ENCODE measurements around the gene ZC3H18.

ZC3H18 gene

GRCh38 chr16:88624977-88625576 lies 54.9 kb downstream of the ZC3H18 start:
- no peak for DNase-seq (ENCODE audit: low read depth)

- DNase-seq (ENCODE audit: low read depth) = no peak
Observed at GRCh38 chr16:88626646-88627045, 56.4 kb downstream of the ZC3H18 start.

GRCh38 chr16:88627531-88628411 lies 57.6 kb downstream of the ZC3H18 start:
- DNase-seq (ENCODE audit: low read depth) = no peak

GRCh38 chr16:88628512-88628974 lies 58.3 kb downstream of the ZC3H18 start:
- DNase-seq (ENCODE audit: low read depth) = peak; percentile 17

- no peak for DNase-seq (ENCODE audit: low read depth)
Observed at GRCh38 chr16:88629835-88630234, 59.6 kb downstream of the ZC3H18 start.

GRCh38 chr16:88630433-88630832 lies 60.2 kb downstream of the ZC3H18 start:
- DNase-seq (ENCODE audit: low read depth) = no peak

- DNase-seq (ENCODE audit: low read depth) = no peak
Observed at GRCh38 chr16:88630941-88631340, 60.7 kb downstream of the ZC3H18 start.

GRCh38 chr16:88631384-88631783 lies 61.2 kb downstream of the ZC3H18 start:
- no peak for DNase-seq (ENCODE audit: low read depth)

GRCh38 chr16:88631920-88632586 lies 61.9 kb downstream of the ZC3H18 start:
- DNase-seq (ENCODE audit: low read depth) = no peak

GRCh38 chr16:88632587-88632930 lies 62.4 kb downstream of the ZC3H18 start:
- no peak for DNase-seq (ENCODE audit: low read depth)

GRCh38 chr16:88633684-88634140 lies 63.5 kb downstream of the ZC3H18 start:
- peak; percentile 34 for DNase-seq (ENCODE audit: low read depth)

GRCh38 chr16:88634141-88634993 lies 64.2 kb downstream of the ZC3H18 start:
- DNase-seq (ENCODE audit: low read depth) = peak; percentile 66

- DNase-seq (ENCODE audit: low read depth) = peak; percentile 39
Observed at GRCh38 chr16:88634994-88635670, 64.9 kb downstream of the ZC3H18 start.

GRCh38 chr16:88635671-88636319 lies 65.6 kb downstream of the ZC3H18 start:
- no peak for DNase-seq (ENCODE audit: low read depth)

GRCh38 chr16:88636488-88637265 lies 66.5 kb downstream of the ZC3H18 start:
- no peak for DNase-seq (ENCODE audit: low read depth)

- no peak for DNase-seq (ENCODE audit: low read depth)
Observed at GRCh38 chr16:88638323-88639230, 68.4 kb downstream of the ZC3H18 start, which contains the start of gene IL17C. IL17C (plus strand) TSS chr16:88638572; CDS start chr16:88638642, 70 bp downstream.

- DNase-seq (ENCODE audit: low read depth) = peak; percentile 38
Observed at GRCh38 chr16:88639231-88640038, 69.2 kb downstream of the ZC3H18 start.

- no peak for DNase-seq (ENCODE audit: low read depth)
Observed at GRCh38 chr16:88640039-88640495, 69.9 kb downstream of the ZC3H18 start.
